Measurements from ENCODE around the gene SLC20A1. TPM values are rescaled to one million over a fixed set of nuclear protein-coding genes. Genes with fewer than 3 reads are reported as not detected.

SLC20A1 gene
- total RNA-seq, 2 experiments from 2014 or later: 52.7 to 52.8 TPM

- H3K27me3 Mint-ChIP-seq: no peaks in the 10 kb centered on the region
- H3K9me3 Mint-ChIP-seq: no peaks in the 10 kb centered on the region
- ATAC-seq (no peak), DNase-seq (no peak)
- POLR2A ChIA-PET: interaction anchor here (1.5 to 5.0 kb wide), 3 partner anchors 12 to 17 kb away, joined by 6 to 40 read pairs (median 38); no protein-coding TSS in a partner anchor
- no peak overlapping the region for H3K27ac Mint-ChIP-seq
- intact Hi-C loops (cut with micrococcal nuclease): no loop called here
- peaks cover 46% of the 10 kb centered on the region for H3K4me1 Mint-ChIP-seq (ENCODE audit: low read depth)
- TF ChIP-seq CTCF (IDR thresholded peaks at IDR 0.05): no peak
- no peak overlapping the region for H3K4me3 Mint-ChIP-seq
- CTCF ChIA-PET: interaction anchor here (1.3 to 6.3 kb wide), 4 partner anchors 9 to 43 kb away, joined by 4 to 83 read pairs (median 20); no protein-coding TSS in a partner anchor
- H3K36me3 Mint-ChIP-seq (ENCODE audit: low read depth): peaks cover 19% of the 10 kb centered on the region
Measured at GRCh38 chr2:112643488-112643887, 2.3 kb upstream of the SLC20A1 start.

- H3K27ac Mint-ChIP-seq: no peak overlapping the region
- ChIA-PET POLR2A (interaction anchor here (1.1 to 5.0 kb wide), 6 partner anchors 9 to 101 kb away, joined by 3 to 68 read pairs (median 39); partner anchors contain the start of gene CHCHD5), CTCF (interaction anchor here (1.2 to 6.3 kb wide), 8 partner anchors 7 to 82 kb away, joined by 3 to 83 read pairs (median 8); no protein-coding TSS in a partner anchor)
- no peak for TF ChIP-seq CTCF (IDR thresholded peaks at IDR 0.05)
- no peaks in the 10 kb centered on the region for H3K9me3 Mint-ChIP-seq
- DNase-seq (no peak), ATAC-seq (no peak)
- intact Hi-C loops (cut with micrococcal nuclease): no loop called here
- H3K4me1 Mint-ChIP-seq (ENCODE audit: low read depth): peaks cover 54% of the 10 kb centered on the region
- peaks cover 27% of the 10 kb centered on the region for H3K36me3 Mint-ChIP-seq (ENCODE audit: low read depth)
- no peaks in the 10 kb centered on the region for H3K27me3 Mint-ChIP-seq
- H3K4me3 Mint-ChIP-seq: peak overlapping the region; percentile 95
Measured at GRCh38 chr2:112644155-112644932, 1.4 kb upstream of the SLC20A1 start.

GRCh38 chr2:112644933-112645309 lies 818 bp upstream of the SLC20A1 start:
- peak overlapping the region; percentile 69 for H3K27ac Mint-ChIP-seq
- TF ChIP-seq CTCF (IDR thresholded peaks at IDR 0.05): no peak
- DNase-seq: no peak
- CTCF ChIA-PET: interaction anchor here (0.7 to 6.3 kb wide), 11 partner anchors 8 to 82 kb away, joined by 3 to 83 read pairs (median 6); no protein-coding TSS in a partner anchor
- ATAC-seq: no peak
- peaks cover 58% of the 10 kb centered on the region for H3K4me1 Mint-ChIP-seq (ENCODE audit: low read depth)
- peaks cover 32% of the 10 kb centered on the region for H3K36me3 Mint-ChIP-seq (ENCODE audit: low read depth)
- no peaks in the 10 kb centered on the region for H3K27me3 Mint-ChIP-seq
- H3K9me3 Mint-ChIP-seq: no peaks in the 10 kb centered on the region
- intact Hi-C loops (cut with micrococcal nuclease): no loop called here
- H3K4me3 Mint-ChIP-seq: peak overlapping the region; percentile 95
- POLR2A ChIA-PET: interaction anchor here (1.1 to 5.0 kb wide), 9 partner anchors 9 to 102 kb away, joined by 3 to 68 read pairs (median 27); partner anchors contain the start of gene CHCHD5

- H3K36me3 Mint-ChIP-seq (ENCODE audit: low read depth): peaks cover 40% of the 10 kb centered on the region
- intact Hi-C loops (cut with micrococcal nuclease): no loop called here
- TF ChIP-seq CTCF (IDR thresholded peaks at IDR 0.05): no peak
- H3K9me3 Mint-ChIP-seq: no peaks in the 10 kb centered on the region
- POLR2A ChIA-PET: interaction anchor here (0.5 to 5.0 kb wide), 16 partner anchors 10 to 526 kb away, joined by 3 to 68 read pairs (median 6); partner anchors contain the start of gene CHCHD5
- ATAC-seq: peak; percentile 9
- peaks cover 55% of the 10 kb centered on the region for H3K4me1 Mint-ChIP-seq (ENCODE audit: low read depth)
- H3K27me3 Mint-ChIP-seq: no peaks in the 10 kb centered on the region
- peak; percentile 45 for DNase-seq
- CTCF ChIA-PET: interaction anchor here (0.8 to 6.3 kb wide), 7 partner anchors 12 to 166 kb away, joined by 3 to 83 read pairs (median 7); no protein-coding TSS in a partner anchor
- H3K27ac Mint-ChIP-seq: peak overlapping the region; percentile 88
- peak overlapping the region; percentile 95 for H3K4me3 Mint-ChIP-seq
Measured at GRCh38 chr2:112646102-112646719, 472 bp downstream of the SLC20A1 start.
